HG02571 (cell line): Measurements from ENCODE around the gene PMM2.

Experiments used
- ATAC-seq: cut with Tn5 transposase; IDR thresholded peaks from one replicate; pipeline ENCODE4 v1.9.1; 2021; ENCODE audit warnings: mild to moderate bottlenecking, moderate library complexity; ENCODE audit not compliant: unreplicated experiment

PMM2 gene

DNA sequence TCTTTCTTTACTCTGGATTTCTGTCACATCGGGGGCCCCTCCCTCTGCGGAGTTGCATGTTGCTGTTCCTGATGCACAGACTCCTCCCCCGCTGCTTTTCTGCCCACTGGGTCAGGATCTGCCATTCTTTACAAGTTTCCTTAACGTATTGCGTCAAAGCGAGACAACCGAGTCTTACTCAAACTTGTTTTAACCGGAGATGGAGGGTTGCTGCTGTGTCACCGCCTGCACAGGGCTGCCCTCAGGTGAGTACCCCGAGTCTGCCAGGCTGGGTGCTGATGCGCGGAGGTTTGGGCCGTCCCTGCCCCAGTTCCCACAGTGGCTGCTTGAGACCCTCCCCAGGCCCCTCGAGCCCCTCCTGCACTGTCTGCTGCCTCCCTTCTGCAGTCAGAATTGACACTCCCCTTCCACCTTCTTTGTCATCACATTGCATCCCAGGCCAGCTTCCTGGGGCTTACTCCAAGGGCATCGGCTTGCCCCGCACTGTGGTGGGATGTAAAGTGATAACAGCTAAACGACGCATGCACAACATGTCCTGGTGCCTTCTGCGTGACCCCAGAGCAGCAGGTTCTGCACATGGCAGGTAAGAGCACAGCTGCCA is 51.9 kb downstream of the PMM2 start:
- no peak for ATAC-seq

DNA sequence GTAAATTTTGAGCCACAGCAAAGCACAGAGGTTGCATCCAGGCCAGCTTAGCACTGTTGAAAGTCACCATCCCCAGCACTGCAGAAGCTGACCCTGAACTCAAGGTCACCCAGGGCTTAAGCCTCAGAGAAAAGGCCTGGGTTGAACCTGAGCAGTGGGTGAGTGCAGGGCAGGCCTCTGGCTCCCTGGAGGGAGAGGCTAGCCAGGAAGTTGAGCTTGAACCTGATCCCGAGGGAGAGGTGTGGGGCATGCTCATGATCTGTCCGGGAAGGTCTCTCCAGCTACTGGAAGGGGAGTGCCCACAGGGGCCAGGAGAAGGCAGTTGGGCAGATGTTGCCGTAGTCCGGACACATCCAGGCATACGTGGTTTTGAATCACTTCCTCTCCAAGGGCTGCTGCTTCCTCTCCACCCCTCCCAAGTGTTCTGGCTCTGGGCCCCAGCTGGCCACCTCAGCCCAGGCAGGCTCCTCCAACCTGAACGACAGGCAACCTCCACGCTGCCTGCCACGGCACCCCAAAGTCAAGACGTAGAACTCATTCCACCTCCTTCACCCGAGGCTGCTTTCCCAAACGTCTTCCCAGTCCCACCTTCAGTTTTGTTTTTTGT is 52.7 kb downstream of the PMM2 start:
- no peak for ATAC-seq

DNA sequence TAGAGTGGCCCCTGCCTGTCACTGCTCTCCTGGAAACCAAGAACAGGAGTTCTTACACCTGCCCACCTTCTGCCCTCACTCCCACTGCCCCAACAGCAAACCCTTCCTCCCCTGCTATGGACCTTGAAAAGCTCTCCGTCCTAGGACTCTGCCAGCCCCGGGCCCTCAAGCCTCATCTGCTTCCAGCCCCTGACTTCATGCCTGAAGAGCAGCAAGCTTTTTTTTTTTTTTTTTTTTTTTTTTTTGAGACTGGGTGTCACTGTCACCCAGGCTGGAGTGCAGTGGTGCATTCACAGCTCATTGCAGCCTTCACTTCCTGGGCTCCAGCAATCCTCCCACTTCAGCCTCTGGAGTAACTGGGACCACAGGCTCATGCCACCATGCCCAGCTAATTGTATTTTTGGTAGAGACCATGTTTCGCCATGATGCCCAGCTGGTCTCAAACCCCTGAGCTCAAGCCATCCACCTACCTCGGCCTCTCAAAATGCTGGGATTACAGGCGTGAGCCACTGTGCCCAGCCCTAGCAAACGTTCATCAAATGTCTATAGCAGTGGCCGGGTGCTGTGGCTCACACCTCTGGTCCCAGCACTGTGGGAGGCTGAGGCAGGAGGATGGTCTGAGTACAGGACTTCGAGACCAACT is 54.2 kb downstream of the PMM2 start:
- no peak for ATAC-seq

DNA sequence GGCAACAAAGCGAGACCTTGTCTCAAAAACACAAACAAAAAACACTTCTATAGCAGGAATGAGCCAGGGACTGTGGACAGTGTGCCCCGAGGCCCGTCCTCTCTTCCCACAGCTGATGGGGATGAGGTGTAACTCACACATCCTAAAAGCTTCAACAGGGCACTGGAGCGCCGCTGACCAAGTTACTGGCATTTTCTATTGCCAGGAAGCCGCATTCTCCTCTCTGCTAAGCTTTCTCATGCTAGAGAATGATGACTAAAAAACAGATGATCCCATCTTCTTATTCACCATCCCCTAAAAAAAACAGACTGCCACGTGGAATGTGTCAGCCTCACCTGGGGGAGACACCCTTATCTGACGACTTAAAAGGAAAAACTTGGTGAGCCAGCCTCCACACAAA is 54.9 kb downstream of the PMM2 start:
- no peak for ATAC-seq

DNA sequence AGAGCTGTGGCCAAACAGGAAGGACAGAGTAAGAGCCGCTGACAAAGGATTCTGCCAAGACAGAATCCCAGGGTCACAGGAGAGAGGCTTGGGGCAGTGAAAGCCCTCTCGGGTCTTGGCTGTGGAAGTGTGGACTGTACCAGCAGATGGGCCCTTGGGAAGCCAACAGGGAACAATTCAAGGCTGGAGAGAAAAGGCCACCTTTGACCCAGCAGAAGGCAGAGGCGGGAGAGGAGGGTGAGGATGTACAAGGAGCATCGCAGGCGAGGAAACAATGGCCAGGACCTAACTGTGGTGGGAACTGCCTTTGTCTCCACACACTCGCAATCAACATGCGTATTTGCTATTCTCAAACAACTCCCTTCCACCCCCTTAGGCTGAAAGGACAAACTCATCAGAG is 55.5 kb downstream of the PMM2 start:
- no peak for ATAC-seq

DNA sequence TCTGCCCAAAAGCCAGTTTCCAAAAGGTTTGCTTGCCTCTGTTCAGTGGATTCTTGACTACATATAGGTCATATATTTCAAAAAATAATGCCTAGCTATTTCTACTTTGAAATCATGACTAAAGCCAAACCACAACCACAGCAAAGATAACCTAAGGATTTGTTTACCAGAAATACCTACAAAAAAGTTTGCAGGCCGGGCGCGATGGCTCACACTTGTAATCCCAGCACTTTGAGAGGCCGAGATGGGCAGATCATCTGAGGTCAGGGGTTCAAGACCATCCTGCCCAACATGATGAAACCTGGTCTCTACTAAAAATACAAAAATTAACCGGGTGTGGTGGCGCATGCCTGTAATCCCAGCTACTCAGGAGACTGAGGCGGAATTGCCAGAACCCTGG is 56.0 kb downstream of the PMM2 start:
- ATAC-seq, result no peak

DNA sequence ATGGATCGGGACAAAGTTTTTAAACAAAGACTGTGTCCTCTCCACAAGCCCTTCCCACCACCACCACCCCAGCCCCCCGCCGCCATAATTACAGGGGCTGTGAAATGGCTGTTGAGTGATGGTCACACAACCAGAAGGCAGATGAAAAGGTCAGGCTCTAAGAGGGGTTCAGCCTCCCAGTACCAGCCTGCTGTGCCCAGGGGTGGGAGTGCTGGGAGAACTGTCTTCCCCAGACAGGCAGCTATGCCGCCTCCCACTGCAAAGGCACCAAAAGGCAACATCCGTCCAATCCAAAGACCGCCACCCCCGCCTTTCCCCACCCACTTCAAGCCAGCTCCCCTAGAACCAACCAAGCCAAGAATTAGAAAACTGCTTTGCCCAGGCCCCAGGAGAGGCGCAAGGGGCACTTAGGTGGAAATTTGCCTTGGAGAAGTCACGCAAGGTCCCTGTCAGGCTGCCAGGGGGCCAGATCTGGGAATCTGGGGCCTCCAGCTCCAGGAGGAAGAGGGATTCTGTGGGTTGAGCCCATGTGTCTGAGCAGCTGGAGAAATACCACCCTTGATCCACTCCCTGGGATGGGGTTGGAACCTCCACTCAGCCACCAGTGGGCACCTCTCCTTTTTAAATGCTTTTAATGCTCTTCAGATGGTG is 56.8 kb downstream of the PMM2 start:
- ATAC-seq, result no peak

DNA sequence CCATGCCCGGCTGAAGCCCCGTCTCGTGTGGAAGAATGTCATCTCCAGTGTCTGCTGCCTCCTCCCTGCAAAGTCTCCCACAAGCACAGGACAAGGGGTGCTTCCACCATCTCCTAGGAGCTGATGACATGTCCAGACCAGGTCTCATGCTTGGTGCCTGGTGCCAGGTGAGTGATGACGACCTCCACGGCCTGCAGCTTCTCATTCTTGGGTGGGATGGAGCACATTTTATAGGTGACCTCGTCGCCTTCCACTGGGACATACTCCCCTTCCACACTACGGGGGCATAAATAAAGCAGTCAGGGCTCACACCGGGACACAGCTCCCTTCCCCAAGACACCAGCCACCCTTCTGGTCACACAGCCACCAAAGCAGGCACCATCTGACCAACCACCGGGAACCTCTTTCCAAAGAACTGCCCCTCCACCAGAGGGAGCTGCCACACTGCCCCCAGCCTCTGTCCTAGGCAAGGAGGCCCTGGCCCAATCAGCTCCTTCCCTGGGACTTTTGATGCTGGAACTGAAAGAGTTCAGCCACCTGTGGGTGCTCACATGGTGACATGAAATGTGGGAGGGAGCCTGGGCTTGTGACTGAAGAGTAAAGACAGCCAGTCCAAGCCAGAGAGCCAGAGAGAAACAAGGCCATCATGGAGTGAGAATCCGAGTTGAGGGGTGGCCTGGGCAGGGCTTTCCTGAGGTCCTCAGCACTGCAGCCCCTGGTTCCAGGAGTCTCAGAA is 57.6 kb downstream of the PMM2 start:
- ATAC-seq, result no peak

DNA sequence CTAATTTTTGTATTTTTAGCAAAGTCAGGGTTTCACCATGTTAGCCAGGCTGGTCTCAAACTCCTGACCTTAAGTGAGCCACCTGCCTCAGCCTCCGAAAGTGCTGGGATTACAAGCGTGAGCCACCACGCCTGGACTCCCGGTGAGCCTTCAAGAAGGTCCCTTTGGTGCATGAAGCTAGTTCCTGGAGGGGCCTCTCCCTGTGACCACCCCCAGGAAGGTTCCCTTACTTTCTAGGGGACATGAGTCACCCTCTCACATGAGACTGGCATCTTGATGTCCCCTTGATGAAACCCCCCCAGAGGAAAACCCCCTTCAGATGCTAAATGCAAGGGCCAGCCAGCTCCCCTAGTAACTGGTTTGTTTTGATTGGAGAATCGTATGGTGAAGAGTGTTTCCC is 58.3 kb downstream of the PMM2 start:
- no peak for ATAC-seq

DNA sequence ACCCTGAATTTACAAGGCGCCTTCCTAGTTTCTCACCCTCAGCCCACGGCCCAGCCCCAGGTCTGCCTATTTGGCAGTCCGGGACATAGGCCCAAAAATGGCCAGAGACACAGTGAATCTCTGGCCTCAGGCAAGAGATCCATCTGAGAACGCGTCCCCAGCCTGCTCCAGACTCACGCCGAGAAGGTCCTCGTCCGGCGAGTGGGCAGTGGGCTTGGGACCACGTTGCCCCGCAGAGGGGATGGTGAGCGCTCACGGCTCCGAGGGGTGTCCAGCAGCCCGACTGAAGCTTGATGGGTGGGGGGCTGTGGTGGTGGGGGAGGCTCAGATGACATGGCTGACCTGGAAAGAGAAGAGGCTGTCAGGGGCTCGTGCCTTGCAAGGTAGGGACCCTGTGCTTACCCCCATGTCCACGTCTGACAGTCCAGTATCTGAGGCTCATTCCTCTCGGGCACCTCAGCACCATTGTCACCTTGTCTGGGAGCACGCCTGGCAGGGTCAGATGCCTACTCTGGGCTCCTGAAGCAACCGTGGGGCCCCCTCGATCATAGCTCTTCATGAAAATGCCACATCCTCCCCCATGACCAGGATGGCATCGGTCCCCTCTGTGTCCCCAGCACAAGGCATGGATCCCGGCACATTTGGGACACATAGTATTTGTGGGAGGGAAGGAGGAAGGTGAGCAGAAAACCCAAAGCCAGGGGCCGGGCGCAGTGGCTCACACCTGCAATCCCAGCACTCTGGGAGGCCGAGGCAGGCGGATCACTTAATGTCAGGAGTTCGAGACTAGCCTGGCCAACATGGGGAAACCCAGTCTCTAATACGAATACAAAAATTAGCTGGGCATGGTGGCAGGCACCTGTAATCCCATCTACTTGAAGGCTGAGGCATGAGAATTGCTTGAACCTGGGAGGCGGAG is 61.6 kb downstream of the PMM2 start:
- no peak for ATAC-seq

DNA sequence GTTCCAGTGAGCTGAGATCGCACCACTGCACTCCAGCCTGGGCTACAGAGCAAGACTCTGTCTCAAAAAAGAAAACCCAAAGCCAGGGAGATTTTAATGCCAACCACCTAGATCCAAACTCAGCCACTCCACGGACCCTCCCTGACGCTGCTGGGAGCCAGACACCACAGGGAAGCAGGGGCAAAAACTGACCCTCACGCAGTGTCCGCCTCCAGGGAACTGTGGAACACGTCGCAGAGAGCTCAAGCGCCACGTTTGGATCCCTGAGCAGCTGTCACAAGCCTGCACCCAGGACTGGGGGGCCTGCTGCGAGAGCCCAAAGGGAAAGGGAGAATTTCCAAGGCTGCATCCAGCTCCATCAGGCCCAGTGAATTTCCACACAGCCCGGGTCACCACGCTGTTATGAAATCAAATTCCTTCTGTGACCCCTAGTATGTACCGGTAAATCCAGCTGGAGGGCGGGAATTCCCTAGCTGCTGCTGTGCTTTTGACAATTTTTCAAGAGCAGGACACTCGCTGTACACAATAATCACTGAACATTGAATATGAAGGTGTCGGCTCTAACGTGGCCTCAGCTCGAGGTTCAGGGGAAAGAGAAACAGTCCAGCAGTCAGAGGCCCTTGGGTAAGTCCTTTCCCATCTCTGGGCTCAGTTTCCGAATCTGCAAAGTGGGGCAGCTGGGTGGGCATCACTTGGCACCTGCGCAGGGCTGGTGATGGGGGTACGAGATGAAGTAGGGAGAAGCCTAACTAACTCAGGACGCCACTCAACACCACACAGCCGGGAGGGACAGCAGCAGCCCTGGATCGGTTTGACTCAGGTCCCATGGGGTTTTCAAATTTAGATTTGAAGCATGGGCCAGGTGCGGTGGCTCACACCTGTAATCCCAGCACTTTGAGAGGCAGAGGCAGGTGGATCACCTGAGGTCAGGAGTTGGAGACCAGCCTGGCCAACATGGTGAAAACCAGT is 62.6 kb downstream of the PMM2 start:
- no peak for ATAC-seq

DNA sequence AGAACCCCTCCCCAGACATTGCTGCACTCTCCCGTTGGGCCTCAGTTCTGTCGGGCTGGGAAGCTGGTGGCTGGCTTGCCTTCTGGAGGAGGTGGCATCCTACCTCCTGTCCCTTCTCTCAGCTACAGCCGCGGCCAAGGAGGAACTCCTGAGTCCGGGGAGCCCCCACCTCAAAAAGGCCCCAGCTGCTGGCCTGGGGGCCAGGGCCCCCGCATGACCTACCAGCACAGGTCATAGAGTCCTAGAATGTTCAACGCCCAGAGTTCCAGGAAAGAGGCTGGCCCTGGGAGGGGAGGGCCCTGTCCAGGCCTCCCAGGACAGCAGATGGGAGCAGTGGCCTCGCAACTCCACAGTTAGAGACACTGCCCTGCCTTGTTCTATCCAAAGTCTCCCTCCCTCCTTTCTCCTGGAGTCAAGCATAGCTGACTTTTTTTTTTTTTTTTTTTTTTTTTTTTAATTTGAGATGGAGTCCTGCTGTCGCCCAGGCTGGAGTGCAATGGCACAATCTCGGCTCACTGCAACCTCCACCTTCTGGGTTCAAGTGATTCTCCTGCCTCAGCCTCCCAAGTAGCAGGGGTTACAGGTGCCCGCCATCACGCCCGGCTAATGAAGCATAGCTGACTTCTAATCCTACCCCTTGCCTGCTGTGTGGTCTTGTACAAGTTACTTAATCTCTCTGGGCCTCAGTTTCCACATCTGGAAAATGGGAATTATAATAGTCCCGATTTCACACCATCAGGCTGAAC is 64.1 kb downstream of the PMM2 start:
- no peak for ATAC-seq

DNA sequence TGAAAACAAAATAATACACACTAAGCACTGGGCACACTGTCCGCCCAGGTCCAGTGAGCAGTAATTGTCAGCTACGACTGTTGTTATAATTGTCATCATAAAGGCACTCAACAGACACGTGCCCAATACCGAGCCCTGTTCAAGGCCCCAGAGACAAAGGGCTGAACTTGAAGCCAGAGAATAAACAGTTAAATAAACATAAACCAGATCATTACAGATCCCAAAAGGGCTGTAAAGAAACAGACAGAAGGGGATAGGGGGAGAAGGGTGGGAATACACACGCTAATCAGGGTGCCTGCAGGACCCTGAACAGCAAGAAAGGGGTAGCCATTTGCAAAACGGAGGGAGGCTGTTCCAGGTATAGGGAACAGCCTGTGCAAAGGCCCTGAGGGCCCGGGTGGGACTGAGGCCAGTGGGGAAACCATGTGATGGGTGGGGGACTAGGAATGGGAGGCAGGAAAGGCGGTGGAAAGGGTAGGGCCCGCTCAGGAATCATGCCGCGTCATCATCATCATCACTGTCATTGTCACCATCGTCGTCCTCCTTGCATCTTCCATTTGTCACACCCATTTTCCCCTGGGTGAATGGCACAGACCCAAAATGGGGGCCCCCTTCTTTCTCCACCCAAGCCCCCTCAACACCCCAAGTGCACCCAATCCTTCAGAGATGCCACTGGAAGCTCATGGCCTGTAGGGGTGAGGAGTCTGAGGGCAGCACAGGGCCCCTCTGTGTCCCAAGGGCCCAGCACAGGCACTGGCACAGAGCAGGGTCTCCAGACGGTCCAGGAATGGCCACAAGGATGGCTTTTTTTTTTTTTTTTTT is 64.9 kb downstream of the PMM2 start:
- ATAC-seq, result no peak

DNA sequence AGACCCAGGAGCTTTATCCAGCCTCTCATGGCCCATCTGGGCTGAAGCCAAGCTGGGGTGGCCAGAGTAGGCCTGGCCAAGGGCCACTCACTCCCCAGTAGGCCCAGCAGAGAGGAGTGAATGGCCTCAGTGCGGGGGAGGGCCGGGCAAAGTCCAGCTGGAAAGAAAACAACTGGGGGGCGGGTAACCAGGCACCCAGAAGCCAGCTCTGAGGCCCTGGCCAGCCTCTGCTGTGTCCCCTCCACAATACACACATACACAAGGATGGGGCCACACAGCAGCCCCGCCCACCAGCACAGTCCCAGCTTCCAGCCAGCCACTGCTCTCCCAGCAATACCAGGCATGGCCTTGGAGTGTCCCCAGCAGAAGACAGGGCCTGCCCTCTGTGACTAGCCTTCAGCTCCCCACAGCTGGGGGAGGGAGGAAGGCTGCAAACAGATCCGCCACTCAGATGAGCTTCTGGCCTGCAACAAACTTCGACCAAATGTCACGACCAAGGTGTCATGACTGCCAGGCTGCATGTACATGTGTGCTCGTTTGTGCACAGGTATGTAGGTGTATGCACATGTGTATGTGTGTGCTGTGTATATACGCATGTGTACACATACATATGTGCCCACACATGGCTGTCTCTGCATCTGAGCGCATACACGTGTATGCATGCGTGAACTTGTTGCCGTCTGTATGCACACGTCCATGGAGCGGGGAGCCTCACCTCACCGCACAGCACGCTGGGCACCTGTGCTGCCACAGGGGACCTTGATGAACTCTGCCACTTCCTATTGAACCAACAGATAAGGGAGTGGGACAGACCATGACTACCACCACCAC is 66.2 kb downstream of the PMM2 start:
- no peak for ATAC-seq

DNA sequence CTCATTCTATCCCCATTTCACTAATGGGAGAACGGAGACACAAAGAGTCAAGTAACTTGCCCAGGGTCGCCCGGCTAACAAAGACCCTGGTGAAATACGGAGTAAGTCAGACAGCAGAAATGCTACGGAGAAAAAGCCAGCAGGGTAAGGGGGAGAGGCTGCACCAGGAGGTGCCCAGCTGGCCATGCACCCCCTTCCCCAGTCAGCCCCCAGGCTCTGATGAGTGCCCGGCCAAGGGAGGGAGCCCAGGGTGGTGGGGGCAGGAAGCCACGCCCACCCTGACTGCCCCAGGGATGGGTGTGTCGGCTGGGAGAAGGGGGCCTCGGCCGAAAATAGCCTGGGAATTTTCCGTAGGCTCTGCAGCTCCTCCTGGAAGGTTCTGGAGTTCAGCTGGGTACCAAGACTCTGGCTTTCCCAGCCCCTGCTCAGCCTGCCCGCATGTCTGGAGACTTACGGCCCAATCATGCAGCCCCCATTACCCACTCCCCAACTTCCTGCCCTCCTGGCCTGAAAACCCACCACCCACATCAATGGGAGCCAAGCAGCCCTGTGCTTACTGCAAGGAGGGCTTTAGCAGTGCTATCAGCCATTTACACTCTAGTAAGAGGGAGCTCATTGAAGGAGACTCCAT is 67.0 kb downstream of the PMM2 start:
- ATAC-seq, result no peak

DNA sequence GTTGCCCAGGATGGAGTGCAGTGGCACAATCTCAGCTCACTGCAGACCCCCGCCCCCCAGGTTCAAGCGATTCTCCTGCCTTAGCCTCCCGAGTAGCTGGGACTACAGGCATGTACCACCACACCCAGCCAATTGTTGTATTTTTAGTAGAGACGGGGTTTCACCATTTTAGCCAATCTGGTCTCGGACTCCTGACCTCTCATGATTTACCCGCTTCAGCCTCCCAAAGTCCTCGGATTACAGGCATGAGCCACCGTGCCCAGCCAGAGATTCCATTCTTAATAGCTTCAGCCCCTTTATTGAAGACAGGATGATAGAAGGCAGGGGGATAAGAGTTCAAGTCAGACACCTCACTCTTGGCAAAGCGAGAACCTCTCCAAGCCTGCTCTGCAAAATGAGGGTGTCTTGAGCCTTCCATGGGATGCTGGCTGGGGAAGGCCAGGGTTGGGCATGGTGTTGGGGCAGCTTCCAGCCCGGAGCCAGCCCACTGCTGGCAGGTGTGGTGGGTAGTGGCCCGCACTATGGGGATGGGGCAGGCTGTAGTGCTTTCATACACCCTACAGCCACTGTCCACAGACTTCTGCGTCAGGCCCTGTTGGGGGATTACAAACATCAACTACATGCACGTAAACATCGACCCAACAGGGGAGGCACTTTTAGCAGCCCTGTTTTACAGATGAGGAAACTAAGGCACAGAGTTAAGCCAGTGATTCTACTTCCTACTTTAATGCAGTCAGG is 67.7 kb downstream of the PMM2 start:
- ATAC-seq, result no peak
